DMS114 treated with DMSO at 0.1 percent for 48 hours (cell line): ENCODE results near the gene SLX4IP.

Experiments
- DNase-seq: peaks from one replicate; lab custom pipeline; 2025; ENCODE audit not compliant: unreplicated experiment; lab: John Stamatoyannopoulos, UW

SLX4IP gene

DNA sequence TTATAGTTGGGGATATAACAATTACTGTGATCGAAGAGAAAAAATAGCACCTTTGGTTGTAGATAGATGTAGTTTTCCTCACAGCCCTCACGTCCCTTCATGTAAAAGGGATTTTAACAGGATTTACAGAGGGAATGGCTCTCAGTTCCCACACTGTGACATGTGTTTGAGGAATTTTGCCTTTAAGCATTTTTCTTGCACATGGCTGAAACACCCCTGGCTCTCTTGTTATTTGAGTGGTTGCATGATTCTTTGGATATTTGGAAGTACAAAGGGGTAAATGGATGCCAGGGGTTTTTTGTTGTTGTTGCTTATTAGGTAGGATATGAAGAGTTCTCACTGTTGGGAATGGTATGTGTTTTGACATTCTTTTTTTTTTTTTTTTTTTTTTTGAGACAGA is 190.5 kb downstream of the SLX4IP start:
- no peak for DNase-seq

GRCh38 chr20:10626896-10627295 is 191.8 kb downstream of the SLX4IP start:
- DNase-seq = no peak

GRCh38 chr20:10629946-10630650 is 195.0 kb downstream of the SLX4IP start:
- DNase-seq = no peak

- no peak for DNase-seq
Observed at GRCh38 chr20:10631126-10631525, 196.0 kb downstream of the SLX4IP start.

DNA sequence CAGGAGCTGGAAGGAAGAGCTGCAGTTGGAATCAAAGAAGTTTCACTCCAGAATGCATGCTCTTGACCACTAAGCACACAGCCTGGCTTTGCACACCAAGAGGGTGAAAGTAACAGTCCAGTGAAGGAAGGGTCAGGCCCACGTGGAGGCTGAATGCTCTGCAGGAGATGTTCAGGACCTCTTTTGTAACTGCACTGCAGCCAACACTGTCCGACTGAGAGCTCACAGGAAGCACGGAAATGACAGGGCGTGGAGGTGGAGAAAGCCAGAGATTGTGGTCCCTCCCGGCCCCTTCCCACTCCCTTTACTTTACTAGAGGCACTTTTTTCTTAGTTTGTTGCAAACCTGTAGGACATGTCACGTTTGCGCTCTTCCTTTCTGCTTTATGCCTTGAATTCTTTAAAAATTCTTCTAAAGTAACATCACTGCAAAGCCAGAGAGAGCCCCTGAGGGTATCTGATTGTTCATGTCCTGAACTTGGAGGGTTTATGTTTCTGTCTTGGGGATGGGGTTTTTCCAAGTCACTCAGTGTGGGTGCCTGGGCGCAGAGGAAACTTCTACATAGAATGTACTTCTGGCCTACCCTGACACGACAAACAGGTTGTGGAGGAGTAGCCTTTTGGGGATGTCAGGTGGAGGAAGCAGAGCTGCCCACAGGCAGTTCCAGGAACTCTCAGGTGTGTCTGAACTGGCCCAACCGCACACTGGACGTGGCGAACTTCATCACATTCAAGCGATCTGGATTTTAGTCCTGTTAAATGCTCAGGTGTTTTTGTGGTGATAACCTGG is 197.8 kb downstream of the SLX4IP start:
- DNase-seq = no peak

DNA sequence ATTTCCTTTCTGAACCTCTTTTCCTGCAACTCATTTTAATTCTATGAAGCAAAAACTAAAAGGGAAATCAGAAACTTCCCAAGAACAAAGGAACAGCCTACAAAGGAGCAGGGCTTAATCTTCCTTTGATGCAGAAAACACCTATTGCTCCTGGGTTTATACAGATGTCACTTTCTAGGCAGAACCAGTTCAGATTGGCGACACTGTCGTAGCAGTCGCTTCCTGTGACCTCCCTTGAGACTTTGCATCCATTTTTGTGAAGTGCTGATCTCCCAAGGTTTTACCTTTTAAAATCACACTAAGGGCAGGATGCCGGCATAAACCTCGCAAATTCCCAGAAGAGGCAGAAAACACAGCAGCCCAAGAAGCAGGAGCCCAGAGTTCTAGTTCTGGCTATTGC is 198.6 kb downstream of the SLX4IP start:
- DNase-seq = no peak

GRCh38 chr20:10634211-10634610 is 199.1 kb downstream of the SLX4IP start:
- DNase-seq = no peak

GRCh38 chr20:10634683-10635411 is 199.7 kb downstream of the SLX4IP start:
- no peak for DNase-seq

DNA sequence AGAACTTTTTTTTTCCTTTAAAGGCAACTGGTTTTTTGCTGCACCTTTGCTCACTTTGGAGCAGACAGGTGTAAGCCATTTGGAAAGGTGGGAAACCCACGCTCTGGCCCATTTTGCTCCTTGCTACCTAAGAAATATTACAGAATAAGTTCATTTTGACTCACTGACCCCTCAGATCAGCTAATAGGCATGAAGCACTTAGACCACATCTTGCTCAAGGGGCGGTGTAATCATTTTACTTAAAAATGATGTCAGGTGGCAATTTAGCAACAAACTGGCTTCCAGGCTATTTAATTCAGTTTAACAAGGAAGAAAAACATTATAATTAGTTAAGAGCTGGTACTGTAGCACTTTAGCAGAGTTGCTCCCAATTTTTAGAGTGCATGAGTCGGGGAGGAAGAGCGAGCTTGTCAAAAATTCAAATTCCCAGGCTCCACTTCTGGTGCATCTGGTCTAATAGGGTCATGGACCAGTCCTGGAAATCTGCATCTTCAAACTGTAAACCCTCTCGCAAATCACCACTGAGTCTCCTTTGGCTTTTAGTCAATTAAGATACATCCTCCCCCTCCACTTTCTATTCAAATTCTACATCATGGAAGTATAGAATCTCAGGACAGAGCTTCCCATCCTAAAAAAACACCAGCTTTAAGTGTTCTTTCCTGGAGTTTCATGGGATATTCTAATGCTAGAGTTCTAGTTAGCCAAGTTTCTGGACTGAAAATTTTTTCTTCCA is 200.5 kb downstream of the SLX4IP start:
- no peak for DNase-seq

GRCh38 chr20:10636326-10636818 is 201.3 kb downstream of the SLX4IP start:
- no peak for DNase-seq

- DNase-seq = no peak
Observed at GRCh38 chr20:10637031-10637559, 202.0 kb downstream of the SLX4IP start.

GRCh38 chr20:10637563-10637962 is 202.5 kb downstream of the SLX4IP start:
- no peak for DNase-seq

DNA sequence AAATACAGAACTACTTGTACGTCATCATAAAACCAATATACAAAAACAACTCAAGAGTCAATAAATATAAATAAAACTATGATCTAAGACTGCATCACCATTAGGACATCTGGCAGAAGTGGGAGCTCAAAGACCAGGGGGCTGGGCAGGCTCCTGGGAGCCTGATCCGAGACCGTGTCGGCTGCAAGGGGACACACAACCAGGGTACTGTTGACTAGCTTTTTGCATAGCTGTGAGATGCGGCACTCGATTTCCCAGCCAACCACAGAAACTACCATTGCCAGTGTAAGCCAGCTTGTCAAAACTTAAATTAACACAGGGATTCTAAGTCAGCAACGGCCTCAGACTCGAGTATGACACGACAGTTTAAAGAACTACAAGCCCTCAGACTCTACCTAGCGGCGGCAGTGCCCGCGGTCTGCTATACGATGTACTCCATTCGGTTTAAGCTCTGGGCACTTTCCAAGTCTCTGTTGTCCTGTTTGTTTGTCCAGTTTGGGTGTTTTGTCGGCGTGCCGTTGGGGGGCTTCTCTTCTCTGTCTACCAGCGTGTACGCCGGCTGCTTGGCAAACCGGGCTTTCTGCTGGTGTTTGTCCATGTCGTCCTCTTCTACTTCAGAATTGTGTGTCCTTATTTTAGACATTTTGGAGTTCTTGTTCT is 204.1 kb downstream of the SLX4IP start:
- no peak for DNase-seq

- no peak for DNase-seq
Observed at GRCh38 chr20:10639737-10640556, 204.8 kb downstream of the SLX4IP start.

GRCh38 chr20:10640897-10641296 is 205.8 kb downstream of the SLX4IP start:
- DNase-seq = no peak

DNA sequence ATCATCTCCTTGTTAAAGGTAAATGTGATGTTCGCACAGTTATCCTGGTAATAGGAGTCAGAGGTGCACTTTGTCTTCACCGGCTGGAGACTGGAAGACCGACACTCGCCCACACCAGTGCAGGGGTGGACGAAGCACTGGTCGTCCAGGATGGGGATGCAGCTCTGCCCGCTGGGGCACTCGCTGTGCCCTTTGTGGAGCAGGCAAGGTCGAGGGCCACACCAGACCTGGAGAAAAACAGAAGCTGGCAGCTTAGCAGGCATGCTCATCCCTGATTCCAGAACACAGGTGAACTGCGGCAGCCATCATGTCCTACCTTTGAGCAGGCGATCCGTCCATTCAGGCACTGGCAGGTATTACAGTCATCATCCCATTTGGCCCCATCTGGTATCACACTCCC is 206.4 kb downstream of the SLX4IP start:
- DNase-seq = no peak

DNA sequence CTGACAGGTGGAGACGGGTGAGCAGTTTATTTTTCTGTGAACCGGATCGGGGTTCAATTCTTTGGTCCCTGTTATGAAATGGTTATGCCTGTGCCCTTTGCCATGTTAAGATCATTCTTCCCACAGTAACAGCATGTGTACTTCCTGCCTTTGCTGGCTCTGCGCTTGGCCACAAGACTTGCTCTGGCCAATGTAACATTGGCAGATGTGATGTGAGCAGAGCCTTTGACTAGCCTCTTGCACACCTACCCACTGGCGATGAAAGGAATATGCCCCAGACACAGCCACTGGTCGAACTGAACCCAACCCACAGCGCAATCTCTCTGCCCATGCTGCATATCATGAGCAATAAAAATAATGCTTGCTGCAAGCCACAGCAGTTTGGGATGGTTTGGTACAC is 206.8 kb downstream of the SLX4IP start:
- DNase-seq = no peak

GRCh38 chr20:10642856-10643559 is 207.9 kb downstream of the SLX4IP start:
- DNase-seq = no peak

- DNase-seq = no peak
Observed at GRCh38 chr20:10643560-10643873, 208.4 kb downstream of the SLX4IP start.
